H1 (cell line): ENCODE results near the gene IGFBP4. TPM values are rescaled to one million over a fixed set of nuclear protein-coding genes. Genes with fewer than 3 reads are reported as not detected.

Experiments
- CTCF ChIA-PET: fragments of 300-600 bp; sonication (Branson Sonifier 250); formaldehyde crosslinking; loops from one replicate; lab custom pipeline; 2021; ENCODE audit not compliant: partially characterized antibody; lab: Charles Lee
- POLR2A ChIA-PET: fragments of 300-600 bp; sonication (Branson Sonifier 250); formaldehyde crosslinking; loops from one replicate; lab custom pipeline; 2021; ENCODE audit warnings: inconsistent platforms; ENCODE audit not compliant: partially characterized antibody; lab: Charles Lee
- DNase-seq, 2 experiments: peaks; one replicate each; pipeline versions ENCODE4 v3.0.0 to v3.0.0-alpha.2; 2010 to 2022; ENCODE audit warnings: low spot score in 2 of 2, low read depth in 1 of 2, mixed read lengths in 1 of 2
- FAIRE-seq: peaks from 2 replicates; lab custom pipeline; 2011; peaks lifted over from hg19 to GRCh38; lab: Jason Lieb, UNC
- H2AFZ ChIP-seq: 2 replicates; pipeline ENCODE4 v1.8.1; 2012; ENCODE audit warnings: low read length, inconsistent platforms
- H2AK5ac ChIP-seq: 2 replicates; pipeline ENCODE4 v1.6.1; 2013; ENCODE audit warnings: low read depth, low read length
- H2BK120ac ChIP-seq: replicated peaks from 2 replicates; pipeline ENCODE3; 2013; ENCODE audit warnings: low read depth, low read length, inconsistent platforms
- H2BK12ac ChIP-seq: 2 replicates; pipeline ENCODE4 v1.6.1; 2013; ENCODE audit warnings: low read depth, low read length
- H2BK15ac ChIP-seq: 2 replicates; pipeline ENCODE4 v1.6.1; 2013; ENCODE audit warnings: low read length
- H2BK20ac ChIP-seq: 2 replicates; pipeline ENCODE4 v1.6.1; 2013; ENCODE audit warnings: low read length
- H2BK5ac ChIP-seq: 2 replicates; pipeline ENCODE4 v1.6.1; 2013; ENCODE audit warnings: low read depth, low read length
- H3K14ac ChIP-seq: 2 replicates; pipeline ENCODE4 v1.6.1; 2013; ENCODE audit warnings: inconsistent platforms; ENCODE audit not compliant: insufficient read length
- H3K18ac ChIP-seq: 2 replicates; pipeline ENCODE4 v1.6.1; 2013; ENCODE audit warnings: low read length; ENCODE audit errors: extremely low read depth
- H3K23ac ChIP-seq: 2 replicates; pipeline ENCODE4 v1.6.1; 2013; ENCODE audit warnings: inconsistent platforms; ENCODE audit not compliant: insufficient read length
- H3K23me2 ChIP-seq: 2 replicates; pipeline ENCODE4 v1.6.1; 2013; ENCODE audit warnings: low read depth, low read length
- H3K27ac ChIP-seq: 2 replicates; pipeline ENCODE4 v1.6.1; 2011; ENCODE audit warnings: low read depth, low read length, inconsistent platforms
- H3K27me3 ChIP-seq, 4 experiments: replicated peaks in 1 of 4; 1 replicate in 1 of 4; 2 replicates in 3 of 4; pipeline versions ENCODE4 v1.6.1 to v1.8.1; 2011 to 2013; ENCODE audit warnings: low read length in 3 of 4, mild to moderate bottlenecking in 3 of 4, inconsistent platforms in 2 of 4, mixed read lengths in 2 of 4, moderate library complexity in 1 of 4; ENCODE audit not compliant: control insufficient read depth in 3 of 4, insufficient read depth in 3 of 4; ENCODE audit errors: extremely low read depth in 1 of 4
- H3K36me3 ChIP-seq, 4 experiments: 2 replicates each; pipeline versions ENCODE4 v1.6.1 to v1.8.1; 2011 to 2013; ENCODE audit warnings: mild to moderate bottlenecking in 4 of 4, low read length in 3 of 4, moderate library complexity in 2 of 4, control low read depth in 1 of 4, inconsistent platforms in 1 of 4; ENCODE audit not compliant: insufficient read depth in 4 of 4, control insufficient read depth in 2 of 4
- H3K4ac ChIP-seq: replicated peaks from 2 replicates; pipeline ENCODE3; 2013; ENCODE audit warnings: low read length, low read depth, mixed read lengths, inconsistent platforms; ENCODE audit not compliant: insufficient read length
- H3K4me1 ChIP-seq, 4 experiments: replicated peaks in 1 of 4; 1 replicate in 1 of 4; 2 replicates in 3 of 4; pipeline versions ENCODE4 v1.6.1 to v1.8.1; 2011 to 2013; ENCODE audit warnings: low read length in 3 of 4, inconsistent platforms in 2 of 4, mixed read lengths in 1 of 4; ENCODE audit not compliant: insufficient read depth in 4 of 4, control insufficient read depth in 3 of 4
- H3K4me2 ChIP-seq, 2 experiments: 2 replicates each; pipeline versions ENCODE4 v1.6.1 to v1.8.1; 2011 to 2013; ENCODE audit warnings: low read depth in 2 of 2, low read length in 2 of 2, control low read depth in 1 of 2, inconsistent platforms in 1 of 2, mild to moderate bottlenecking in 1 of 2; ENCODE audit not compliant: insufficient read depth in 1 of 2
- H3K4me3 ChIP-seq, 4 experiments: fragments of 200-600, 300-600 bp in 1 of 4; sonication (generic), shearing (Covaris generic), sonication (Bioruptor Twin) in 1 of 4; 2 replicates each; pipeline versions ENCODE4 v1.5.1 to v1.8.1; 2011 to 2016; ENCODE audit warnings: low read length in 4 of 4, low read depth in 3 of 4, control low read depth in 2 of 4, inconsistent platforms in 2 of 4, mild to moderate bottlenecking in 2 of 4, mixed read lengths in 1 of 4, moderate library complexity in 1 of 4; ENCODE audit not compliant: insufficient read depth in 2 of 4; ENCODE audit errors: extremely low read depth in 1 of 4
- H3K56ac ChIP-seq: replicated peaks from 2 replicates; pipeline ENCODE3; 2013; ENCODE audit warnings: low read depth, mild to moderate bottlenecking, mixed read lengths, low read length, inconsistent platforms; ENCODE audit not compliant: insufficient read length
- H3K79me1 ChIP-seq: 2 replicates; pipeline ENCODE4 v1.6.1; 2013; ENCODE audit warnings: low read depth, low read length, control low read depth
- H3K79me2 ChIP-seq, 2 experiments: 2 replicates each; pipeline versions ENCODE4 v1.6.1 to v1.8.1; 2012 to 2013; ENCODE audit warnings: low read length in 2 of 2, mild to moderate bottlenecking in 2 of 2, inconsistent platforms in 1 of 2; ENCODE audit not compliant: insufficient read depth in 2 of 2, control insufficient read depth in 1 of 2
- H3K9ac ChIP-seq, 4 experiments: replicated peaks in 1 of 4; 1 replicate in 1 of 4; 2 replicates in 3 of 4; pipeline versions ENCODE4 v1.6.1 to v1.8.1; 2011 to 2013; ENCODE audit warnings: low read depth in 3 of 4, low read length in 3 of 4, control low read depth in 2 of 4, mild to moderate bottlenecking in 2 of 4, moderate library complexity in 2 of 4, inconsistent platforms in 1 of 4; ENCODE audit errors: extremely low read depth in 1 of 4
- H3K9me3 ChIP-seq, 2 experiments: 2 replicates each; pipeline versions ENCODE4 v1.6.1 to v1.8.1; 2012 to 2013; ENCODE audit warnings: mild to moderate bottlenecking in 2 of 2, moderate library complexity in 2 of 2, control low read depth in 1 of 2, inconsistent platforms in 1 of 2, low read depth in 1 of 2, low read length in 1 of 2, mixed read lengths in 1 of 2; ENCODE audit not compliant: insufficient read depth in 2 of 2
- H4K20me1 ChIP-seq, 2 experiments: replicated peaks in 1 of 2; 2 replicates each; pipeline versions ENCODE3 to v1.8.1; 2011 to 2013; ENCODE audit warnings: inconsistent platforms in 2 of 2, low read length in 2 of 2, mild to moderate bottlenecking in 1 of 2; ENCODE audit not compliant: insufficient read depth in 2 of 2, control insufficient read depth in 1 of 2
- H4K5ac ChIP-seq: 2 replicates; pipeline ENCODE4 v1.6.1; 2013; ENCODE audit warnings: low read length, low read depth, mixed read lengths, inconsistent platforms; ENCODE audit not compliant: insufficient read length
- H4K8ac ChIP-seq: 2 replicates; pipeline ENCODE4 v1.8.0; 2013; ENCODE audit warnings: mild to moderate bottlenecking, moderate library complexity, low read length, inconsistent platforms; ENCODE audit not compliant: insufficient read depth; ENCODE audit errors: extremely low read depth
- H4K91ac ChIP-seq: replicated peaks from 2 replicates; pipeline ENCODE3; 2013; ENCODE audit warnings: low read length, mixed read lengths, inconsistent platforms; ENCODE audit not compliant: insufficient read length
- CBX8 ChIP-seq: fragments of 300-800, 300-1000 bp; sonication (generic); IDR thresholded peaks from 2 replicates; pipeline ENCODE4 v1.7.1; 2016; ENCODE audit warnings: low read depth, low read length, borderline replicate concordance
- KDM4A ChIP-seq: IDR thresholded peaks from one replicate; pipeline ENCODE4 v1.7.1; 2012; ENCODE audit warnings: low read depth, mild to moderate bottlenecking, moderate library complexity, low read length, inconsistent platforms; ENCODE audit not compliant: severe bottlenecking
- RBBP5 ChIP-seq: IDR thresholded peaks from 2 replicates; pipeline ENCODE4 v1.7.1; 2012; ENCODE audit warnings: low read depth, mild to moderate bottlenecking, inconsistent platforms, low read length, moderate library complexity, borderline replicate concordance
- SIN3A ChIP-seq, 2 experiments: IDR thresholded peaks in 1 of 2; conservative IDR thresholded peaks in 1 of 2; 2 replicates each; pipeline ENCODE4 v1.6.1; 2011 to 2012; ENCODE audit warnings: low read length in 2 of 2, improper control_type of control experiment in 1 of 2, low read depth in 1 of 2, mild to moderate bottlenecking in 1 of 2
- SUZ12 ChIP-seq: fragments of 200-600 bp; sonication (generic); IDR thresholded peaks from 2 replicates; pipeline ENCODE4 v1.6.1; 2012; ENCODE audit warnings: mild to moderate bottlenecking, inconsistent platforms, low read length, moderate library complexity, mixed read lengths
- TBP ChIP-seq: IDR thresholded peaks from 2 replicates; pipeline ENCODE4 v1.6.1; 2011; ENCODE audit warnings: low read depth, low read length, improper control_type of control experiment
- TCF12 ChIP-seq: IDR thresholded peaks from 2 replicates; pipeline ENCODE4 v1.6.1; 2011; ENCODE audit warnings: low read depth, mild to moderate bottlenecking, low read length
- WGBS, 2 experiments: shearing (Covaris generic) in 1 of 2; methylation state at CpG; one replicate each; pipeline versions ENCODE4 v1.1.6 to v1.1.7; 2013 to 2015; ENCODE audit warnings: low lambda C conversion rate in 2 of 2, mixed read lengths in 2 of 2, inconsistent platforms in 1 of 2, low coverage in 1 of 2, missing lambda C conversion rate in 1 of 2; ENCODE audit not compliant: insufficient replicate concordance in 2 of 2, insufficient coverage in 1 of 2, insufficient read length in 1 of 2; ENCODE audit errors: extremely low coverage in 1 of 2, missing lambda C conversion rate in 1 of 2; 5-methylcytosine and 5-hydroxymethylcytosine counted together
- polyA plus RNA-seq, 7 experiments: library from polyadenylated mRNA; depleted of rRNA in 3 of 7; stranded (reverse) in 5 of 7; unstranded in 2 of 7; fragments of >200 nt in 5 of 7; fragments of 200-250 nt in 2 of 7; gene quantifications; 1 replicate in 5 of 7; 2 replicates in 1 of 7; 4 replicates in 1 of 7; pipeline versions ENCODE4 v1.2.1 to v1.2.3, GENCODE V29; 2011 to 2013; ENCODE audit warnings: missing spikeins in 2 of 7, mixed read lengths in 2 of 7
- total RNA-seq: library from RNA; stranded (reverse); fragmentation: NEBNext Ultra II Directional; extraction: Animal tissue kit (Norgen Biotek cat#: 25700); gene quantifications from 2 replicates; pipeline ENCODE4 v1.2.1, GENCODE V29; 2021
- TF ChIP-seq, protein P1 (sequence below): IDR thresholded peaks from 2 replicates; pipeline ENCODE4 v1.6.1; 2012; ENCODE audit warnings: inconsistent platforms

The IGFBP4 gene
- total and polyA plus RNA-seq, 2 of the 8 experiments (the other 6 are each of a cell fraction or from before 2014, with no cell fraction given), result 85.5 to 105 TPM

DNA sequence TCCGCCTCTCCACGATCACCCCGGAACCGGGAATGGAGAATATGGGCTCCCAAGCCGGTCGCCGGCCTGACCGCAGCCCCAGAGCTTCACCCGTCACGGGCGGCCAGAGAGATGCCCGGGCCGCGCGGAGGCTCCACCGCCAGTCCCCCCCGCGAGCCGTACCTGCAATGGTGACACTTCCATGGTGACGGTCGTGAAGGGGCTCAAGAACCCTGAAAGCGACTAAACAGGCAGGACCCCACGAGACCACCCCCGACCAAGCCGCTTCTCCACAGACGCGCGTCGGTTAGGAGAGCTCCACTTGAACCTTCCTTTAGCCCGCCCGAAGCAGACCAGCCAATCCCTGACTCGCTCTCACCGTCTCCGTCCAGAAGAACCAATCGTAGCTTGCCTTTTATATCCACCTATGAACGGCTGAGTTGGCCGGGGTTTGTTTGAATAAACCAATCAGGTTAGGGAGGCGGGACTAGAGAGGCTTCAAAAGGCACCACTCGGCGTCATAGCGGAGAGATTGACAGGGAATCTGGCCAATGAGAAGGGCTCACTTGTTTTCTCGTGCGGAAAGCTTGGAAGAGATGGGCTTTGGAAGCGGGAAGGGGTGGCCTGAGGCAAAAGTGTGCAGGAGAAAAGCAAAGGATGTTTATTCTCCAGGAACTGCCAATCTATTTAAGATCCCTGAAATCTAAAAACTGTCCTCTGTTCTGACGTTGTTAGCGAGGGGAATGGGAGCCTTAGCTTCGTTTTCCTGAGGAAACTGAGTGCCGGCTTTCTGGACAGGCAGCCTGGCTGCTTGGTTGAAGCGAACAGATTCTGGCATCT, 25.4 kb upstream of the IGFBP4 start, which contains the start of gene TOP2A:
Gene TOP2A, minus strand, starts transcription at position 288 of the 819 bp plus-strand sequence. Its CDS starts 105 bp downstream, at position 183.
- Histone ChIP-seq H2BK120ac (no peak within 1 kb of the TSS), H4K20me1 (peaks cover 3 to 5% of the 10 kb centered on the region in 2 experiments), H3K27ac (peak within 1 kb of the TSS; percentile 55; the same call in 1 of the 2 replicates), H3K4me1 (peaks cover 2 to 10% (median 6%) of the 10 kb centered on the region in 4 experiments), H2BK15ac (0 out of 2 replicates have a peak within 1 kb of the TSS, but pooled peaks have one; percentile 81), H3K79me1 (no peaks in the 10 kb centered on the region), H3K23me2 (peaks cover 5% of the 10 kb centered on the region), H4K91ac (peak within 1 kb of the TSS; percentile 50), H3K36me3 (peaks cover 4 to 36% (median 22%) of the 10 kb centered on the region in 4 experiments), H2AK5ac (no peak within 1 kb of the TSS), H2AFZ (peak within 1 kb of the TSS; percentile 54; the same call in 1 of the 2 replicates), H2BK12ac (0 out of 2 replicates have a peak within 1 kb of the TSS, but pooled peaks have one; percentile 60), H3K56ac (peak within 1 kb of the TSS; percentile 21), H2BK20ac (0 out of 2 replicates have a peak within 1 kb of the TSS, but pooled peaks have one; percentile 93), H3K9ac (peak within 1 kb of the TSS; percentile 61 to 84 (median 69)), H3K4ac (peak within 1 kb of the TSS; percentile 50), H3K18ac (peak within 1 kb of the TSS; percentile 78), H3K27me3 (no peaks in the 10 kb centered on the region), H3K4me3 (peak within 1 kb of the TSS; percentile 81 to 97 (median 95)), H2BK5ac (peak within 1 kb of the TSS; percentile 66), H3K14ac (no peak within 1 kb of the TSS), H3K23ac (no peak within 1 kb of the TSS), H4K5ac (peak within 1 kb of the TSS; percentile 56), H3K79me2 (peaks cover 0 to 31% of the 10 kb centered on the region in 2 experiments; a peak in 2 of 4 replicates), H3K9me3 (no peaks in the 10 kb centered on the region), H4K8ac (peak within 1 kb of the TSS; percentile 31; the same call in 1 of the 2 replicates), H3K4me2 (peak within 1 kb of the TSS; percentile 80 to 83)
- DNase-seq, result peak; percentile 98 to 99
- POLR2A ChIA-PET, result interaction anchor here (0.5 to 2.4 kb wide), 20 partner anchors 9 to 1084 kb away, joined by 3 to 11 read pairs (median 4); partner anchors contain the start of gene IGFBP4
- 2% methylated on average over 49 of the region's 49 CpGs; no CpG with 5 or more reads in 1 of the 2 experiments for WGBS, 2 experiments
- peak; percentile 87 for FAIRE-seq
- CTCF ChIA-PET, result interaction anchor here (0.8 to 5.8 kb wide), 19 partner anchors 8 to 142 kb away, joined by 3 to 32 read pairs (median 4); no protein-coding TSS in a partner anchor
- peak; percentile 12 to 72; a peak in 2 of 4 replicates for TF ChIP-seq SIN3A (conservative IDR thresholded peaks at IDR 0.05 in 1 of 2, IDR thresholded peaks at IDR 0.05 in 1 of 2; ENCODE audit: low read depth in 1 of 2, low read length in 2 of 2)
- TF ChIP-seq, protein P1, sequence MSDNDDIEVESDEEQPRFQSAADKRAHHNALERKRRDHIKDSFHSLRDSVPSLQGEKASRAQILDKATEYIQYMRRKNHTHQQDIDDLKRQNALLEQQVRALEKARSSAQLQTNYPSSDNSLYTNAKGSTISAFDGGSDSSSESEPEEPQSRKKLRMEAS, result peak; percentile 19; the same call in 1 of the 2 replicates
- no peak for TF ChIP-seq TBP
- no peak for TF ChIP-seq SUZ12
- TF ChIP-seq KDM4A, result peak; percentile 80
- TF ChIP-seq TCF12, result no peak
- no peak for TF ChIP-seq CBX8
- peak; percentile 44; the same call in 1 of the 2 replicates for TF ChIP-seq RBBP5
